ENCODE measurements around the gene YPEL1.

GRCh38 chr22:21718499-21718898 lies 17.1 kb downstream of the YPEL1 start:
- TF ChIP-seq POLR2AphosphoS2 (IDR thresholded peaks at IDR 0.05; ENCODE audit: low read depth, low read length) (no peak), CTCF (IDR thresholded peaks at IDR 0.05 in 2 of 3, conservative IDR thresholded peaks at IDR 0.05 in 1 of 3; ENCODE audit: control insufficient read depth in 2 of 3, extremely low read depth in 1 of 3, insufficient read depth in 1 of 3, low read depth in 3 of 3, low read length in 3 of 3) (no peak), MTA2 (IDR thresholded peaks at IDR 0.05; ENCODE audit: low read depth) (no peak), HCFC1 (IDR thresholded peaks at IDR 0.05; ENCODE audit: low read length) (no peak), TAF1 (IDR thresholded peaks at IDR 0.05; ENCODE audit: borderline replicate concordance, low read depth, low read length) (no peak), HDGF (IDR thresholded peaks at IDR 0.05) (no peak), ZBTB4 (CRISPR knock-in tag; IDR thresholded peaks at IDR 0.05) (no peak)

Data from GM12878 (cell line).